Measurements from ENCODE around the gene ZWILCH. TPM values are rescaled to one million over a fixed set of nuclear protein-coding genes. Genes with fewer than 3 reads are reported as not detected.

The ZWILCH gene
- total RNA-seq, 1 donor = 36.5 TPM

DNA sequence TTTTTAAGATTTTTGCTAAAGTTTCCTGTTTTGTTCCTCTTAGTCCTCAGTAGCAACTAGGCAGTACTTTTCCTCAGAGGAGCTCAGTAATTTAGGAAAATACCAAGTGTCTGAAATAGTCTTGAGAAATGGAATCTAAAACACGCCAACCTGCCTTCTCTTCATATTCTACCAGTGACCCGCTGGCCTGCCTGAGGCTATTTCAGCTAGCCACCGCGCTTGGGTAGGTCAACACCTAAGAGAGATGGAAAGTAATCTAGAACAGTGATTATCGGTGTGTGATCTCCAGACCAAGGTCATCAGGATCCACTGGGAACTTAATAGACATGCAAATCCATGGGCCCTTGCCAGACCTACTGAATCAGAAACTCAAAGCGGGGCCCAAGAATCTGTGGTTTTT lies 53.1 kb downstream of the ZWILCH start:
- DNase-seq (ENCODE audit: low read depth) = no peak
- no peak overlapping the region for H3K4me3 ChIP-seq (ENCODE audit: low read depth, low read length)
- TF ChIP-seq, protein P1, sequence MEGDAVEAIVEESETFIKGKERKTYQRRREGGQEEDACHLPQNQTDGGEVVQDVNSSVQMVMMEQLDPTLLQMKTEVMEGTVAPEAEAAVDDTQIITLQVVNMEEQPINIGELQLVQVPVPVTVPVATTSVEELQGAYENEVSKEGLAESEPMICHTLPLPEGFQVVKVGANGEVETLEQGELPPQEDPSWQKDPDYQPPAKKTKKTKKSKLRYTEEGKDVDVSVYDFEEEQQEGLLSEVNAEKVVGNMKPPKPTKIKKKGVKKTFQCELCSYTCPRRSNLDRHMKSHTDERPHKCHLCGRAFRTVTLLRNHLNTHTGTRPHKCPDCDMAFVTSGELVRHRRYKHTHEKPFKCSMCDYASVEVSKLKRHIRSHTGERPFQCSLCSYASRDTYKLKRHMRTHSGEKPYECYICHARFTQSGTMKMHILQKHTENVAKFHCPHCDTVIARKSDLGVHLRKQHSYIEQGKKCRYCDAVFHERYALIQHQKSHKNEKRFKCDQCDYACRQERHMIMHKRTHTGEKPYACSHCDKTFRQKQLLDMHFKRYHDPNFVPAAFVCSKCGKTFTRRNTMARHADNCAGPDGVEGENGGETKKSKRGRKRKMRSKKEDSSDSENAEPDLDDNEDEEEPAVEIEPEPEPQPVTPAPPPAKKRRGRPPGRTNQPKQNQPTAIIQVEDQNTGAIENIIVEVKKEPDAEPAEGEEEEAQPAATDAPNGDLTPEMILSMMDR (IDR thresholded peaks at IDR 0.05; ENCODE audit: insufficient read depth, low read length) = no peak

DNA sequence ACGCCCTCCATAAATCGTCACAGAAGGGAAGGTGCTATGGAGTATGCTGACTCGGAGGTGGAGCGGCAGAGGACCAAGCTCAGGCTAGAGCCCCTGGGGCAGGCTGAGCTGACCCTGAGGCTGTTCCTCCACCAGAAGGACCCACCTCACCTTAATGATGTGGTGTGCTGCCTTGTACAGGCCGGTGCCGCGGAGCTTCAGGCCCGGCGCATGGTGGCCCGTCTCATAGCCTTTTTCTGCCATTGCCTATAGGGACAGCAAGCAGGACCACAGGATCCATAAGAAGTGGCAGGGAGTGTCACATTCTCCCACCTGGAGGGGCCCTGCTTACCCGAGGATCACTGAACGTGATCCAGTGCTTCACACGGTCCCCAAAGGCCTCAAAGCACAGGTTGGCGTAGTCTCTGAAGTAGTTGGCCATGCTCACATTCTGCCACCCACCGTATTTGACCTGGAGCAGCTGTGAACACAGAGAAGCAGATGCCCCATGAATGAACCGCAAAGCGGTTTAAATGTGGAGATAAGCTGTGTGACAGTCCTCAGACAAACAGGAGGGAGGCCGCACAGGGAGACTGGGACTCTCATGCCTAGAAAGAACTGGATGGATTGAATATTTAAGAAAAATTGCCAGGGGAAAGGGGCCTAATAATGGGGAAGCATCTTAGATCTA lies 55.9 kb downstream of the ZWILCH start:
- TF ChIP-seq, protein P1 (IDR thresholded peaks at IDR 0.05; ENCODE audit: insufficient read depth, low read length) = no peak
- no peak for DNase-seq (ENCODE audit: low read depth)
- H3K4me3 ChIP-seq (ENCODE audit: low read depth, low read length) = no peak overlapping the region

DNA sequence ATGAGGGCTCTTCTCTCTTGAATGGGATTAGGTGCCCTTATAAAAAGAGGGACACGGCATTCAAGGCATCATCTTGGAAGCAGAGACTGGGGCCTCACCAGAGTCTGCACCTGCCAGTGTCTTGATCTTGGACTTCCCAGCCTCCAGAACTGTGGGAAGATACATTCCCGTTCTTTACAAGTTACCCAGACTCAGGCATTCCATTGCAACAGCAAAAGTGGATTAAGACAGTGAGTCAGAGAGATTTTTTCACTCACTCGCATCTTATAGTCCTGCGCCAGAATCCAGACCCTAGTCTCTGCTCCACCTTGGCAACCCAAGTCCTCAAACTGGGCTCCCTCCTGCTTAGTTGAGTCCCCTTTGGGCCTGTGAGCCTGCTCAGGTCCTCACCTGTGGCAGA lies 58.0 kb downstream of the ZWILCH start:
- DNase-seq (ENCODE audit: low read depth) = no peak
- TF ChIP-seq, protein P1 (IDR thresholded peaks at IDR 0.05; ENCODE audit: insufficient read depth, low read length) = no peak
- H3K4me3 ChIP-seq (ENCODE audit: low read depth, low read length) = no peak overlapping the region

DNA sequence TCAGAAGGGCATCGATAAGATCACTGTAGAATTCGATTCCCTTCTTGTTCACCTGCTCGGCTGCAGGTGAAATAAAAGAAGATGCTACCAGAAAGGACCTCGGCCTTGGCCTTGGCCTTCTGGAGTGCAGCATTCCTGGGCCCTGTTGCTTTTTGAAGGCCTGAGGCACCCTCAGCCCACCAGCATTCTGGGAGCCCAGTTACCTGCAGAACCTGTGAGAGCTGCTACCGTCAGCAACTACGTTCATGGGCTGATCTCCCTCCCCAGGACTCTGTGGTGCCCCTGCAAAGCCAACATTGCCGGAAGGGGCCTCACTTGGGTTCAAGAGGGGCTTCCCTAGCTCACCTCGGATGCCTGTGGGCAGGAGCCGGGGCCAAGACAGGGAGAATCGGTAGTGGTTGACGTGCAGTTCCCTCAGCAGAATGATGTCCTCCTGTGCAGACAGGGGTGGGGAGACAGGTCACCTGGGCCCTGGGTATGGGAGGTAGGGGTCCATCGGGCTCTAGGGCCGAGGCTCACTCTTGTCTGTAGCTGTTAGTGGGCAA lies 58.5 kb downstream of the ZWILCH start:
- no peak overlapping the region for H3K4me3 ChIP-seq (ENCODE audit: low read depth, low read length)
- TF ChIP-seq, protein P1 (IDR thresholded peaks at IDR 0.05; ENCODE audit: insufficient read depth, low read length) = no peak
- no peak for DNase-seq (ENCODE audit: low read depth)

DNA sequence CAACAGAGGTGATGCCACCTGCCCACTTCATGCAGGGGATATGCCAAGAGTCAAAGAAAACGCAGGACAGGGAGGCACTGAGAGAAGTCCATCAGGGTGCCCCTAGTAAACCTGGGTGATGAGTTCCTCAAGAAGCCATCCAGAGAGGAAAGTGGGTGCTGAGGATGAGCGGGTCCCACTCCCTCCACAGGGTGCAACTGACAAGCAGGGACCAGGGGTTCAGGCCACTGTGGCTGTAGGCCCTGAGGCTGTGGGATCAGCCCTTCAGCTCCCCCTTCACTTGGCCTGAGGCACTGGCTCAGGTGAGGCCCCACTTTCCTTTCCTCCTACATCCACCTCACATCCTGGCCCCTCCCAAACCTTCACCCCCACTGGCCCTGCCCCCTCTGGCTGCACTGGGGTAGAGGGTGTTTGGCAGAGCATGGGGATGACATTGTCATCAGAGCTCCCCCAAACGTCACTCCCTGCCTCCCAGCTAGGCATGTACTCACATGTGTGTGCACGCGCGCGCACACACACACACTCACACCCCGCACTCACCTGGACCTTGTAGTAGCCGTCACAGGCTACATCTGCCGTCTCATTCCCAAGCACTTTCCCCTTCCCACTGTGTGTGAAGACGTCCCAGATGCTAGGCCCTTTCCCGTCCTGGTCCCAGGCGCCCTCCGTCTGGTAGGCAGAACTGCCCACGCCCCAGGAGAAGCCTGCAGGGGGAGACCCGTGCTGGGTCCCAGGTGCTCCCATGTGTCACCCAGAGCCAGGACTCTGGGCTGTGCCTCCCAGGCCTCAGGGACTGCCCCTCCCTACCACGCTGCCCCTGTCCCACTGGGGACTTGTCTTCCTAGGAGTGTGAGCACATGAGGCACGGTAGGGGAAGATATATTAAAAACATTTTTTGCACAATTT lies 59.3 kb downstream of the ZWILCH start:
- H3K4me3 ChIP-seq (ENCODE audit: low read depth, low read length) = no peak overlapping the region
- no peak for DNase-seq (ENCODE audit: low read depth)
- TF ChIP-seq, protein P1 (IDR thresholded peaks at IDR 0.05; ENCODE audit: insufficient read depth, low read length) = no peak

DNA sequence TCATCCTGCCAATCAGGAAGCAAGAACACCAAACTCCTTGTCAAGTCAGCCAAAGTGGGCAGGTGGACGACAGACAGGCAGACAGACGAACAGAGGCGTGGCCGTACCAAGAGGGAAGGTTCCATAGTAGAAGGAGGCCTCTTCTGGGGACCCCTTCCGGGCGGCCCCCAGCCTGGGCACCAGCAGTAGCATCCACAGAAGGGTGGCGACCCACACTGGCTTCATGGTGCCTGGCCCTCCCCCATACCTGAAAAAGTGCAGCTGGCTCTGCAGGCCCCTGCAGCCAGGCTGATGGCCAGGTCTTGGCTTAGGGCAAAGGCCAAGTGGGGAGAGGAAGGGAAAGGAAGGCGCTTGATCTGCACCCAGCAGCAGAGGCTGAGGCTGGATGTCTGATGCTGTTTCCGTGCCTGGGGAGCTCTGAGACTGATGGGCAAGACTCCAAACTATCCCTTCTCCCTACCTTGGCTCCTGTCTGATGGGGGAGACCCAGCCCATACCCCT lies 60.1 kb downstream of the ZWILCH start:
- DNase-seq (ENCODE audit: low read depth) = no peak
- TF ChIP-seq, protein P1 (IDR thresholded peaks at IDR 0.05; ENCODE audit: insufficient read depth, low read length) = no peak
- H3K4me3 ChIP-seq (ENCODE audit: low read depth, low read length) = no peak overlapping the region

Data from fibroblast of the aortic adventitia (primary cell).